GM19023 (cell line): ENCODE measurements around the gene CABP4.

Source experiments
- ATAC-seq: cut with Tn5 transposase; IDR thresholded peaks from one replicate; pipeline ENCODE4 v1.9.1; 2021; ENCODE audit warnings: mild to moderate bottlenecking, moderate library complexity; ENCODE audit not compliant: unreplicated experiment

The CABP4 gene

DNA sequence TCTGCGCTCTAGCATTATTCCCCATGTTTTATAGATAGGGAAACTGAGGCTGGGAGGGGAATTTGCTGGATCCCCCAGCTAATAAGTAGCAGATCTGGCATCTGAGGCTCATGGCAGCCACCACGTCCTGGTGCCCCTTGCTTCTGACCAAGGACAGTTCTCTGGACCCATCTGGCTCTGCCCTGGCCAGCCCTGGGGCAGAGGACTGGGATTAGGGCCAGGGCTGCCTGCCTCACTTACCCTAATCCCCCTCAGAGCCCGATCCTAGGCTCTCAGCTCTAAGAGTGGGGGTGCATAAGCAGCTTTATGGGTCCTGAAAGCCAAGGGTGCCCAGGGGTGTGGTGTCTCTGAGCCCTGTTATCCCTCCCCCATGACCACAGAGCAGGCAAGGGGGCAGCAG, at the start of gene CABP4:
CABP4 (plus strand) TSS at position 301 of the 400 bp plus-strand sequence; CDS start at position 371, 70 bp downstream.
- ATAC-seq, result no peak

DNA sequence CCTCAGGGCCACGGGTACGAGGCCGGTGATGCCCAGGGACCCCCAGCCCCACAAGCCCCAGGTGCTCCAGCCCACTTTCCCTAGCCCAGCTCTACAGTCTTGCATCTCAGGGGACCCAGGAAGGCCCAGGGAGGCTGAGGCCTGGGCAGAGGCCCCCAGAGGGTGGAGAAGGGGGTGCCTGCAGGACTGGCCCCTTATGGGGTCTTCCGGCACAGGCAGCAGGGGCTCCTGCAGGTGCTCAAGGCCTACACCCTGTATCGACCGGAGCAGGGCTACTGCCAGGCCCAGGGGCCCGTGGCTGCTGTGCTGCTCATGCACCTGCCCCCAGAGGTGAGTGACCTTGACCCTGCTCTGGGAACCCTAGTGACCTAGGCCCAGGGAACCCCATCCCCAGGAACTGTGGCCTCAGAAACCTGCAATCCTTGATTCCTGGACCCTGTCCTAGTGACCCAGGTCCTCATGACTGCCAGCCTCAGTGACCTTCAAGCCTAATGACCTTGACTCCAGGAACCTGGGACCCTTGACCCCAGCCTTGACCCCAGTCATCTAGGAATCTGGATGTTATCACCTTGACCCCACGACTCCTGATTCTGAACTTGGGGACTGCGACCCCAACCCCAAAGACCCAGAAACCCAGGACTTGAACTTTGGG, 49.3 kb upstream of the CABP4 start:
- no peak for ATAC-seq

DNA sequence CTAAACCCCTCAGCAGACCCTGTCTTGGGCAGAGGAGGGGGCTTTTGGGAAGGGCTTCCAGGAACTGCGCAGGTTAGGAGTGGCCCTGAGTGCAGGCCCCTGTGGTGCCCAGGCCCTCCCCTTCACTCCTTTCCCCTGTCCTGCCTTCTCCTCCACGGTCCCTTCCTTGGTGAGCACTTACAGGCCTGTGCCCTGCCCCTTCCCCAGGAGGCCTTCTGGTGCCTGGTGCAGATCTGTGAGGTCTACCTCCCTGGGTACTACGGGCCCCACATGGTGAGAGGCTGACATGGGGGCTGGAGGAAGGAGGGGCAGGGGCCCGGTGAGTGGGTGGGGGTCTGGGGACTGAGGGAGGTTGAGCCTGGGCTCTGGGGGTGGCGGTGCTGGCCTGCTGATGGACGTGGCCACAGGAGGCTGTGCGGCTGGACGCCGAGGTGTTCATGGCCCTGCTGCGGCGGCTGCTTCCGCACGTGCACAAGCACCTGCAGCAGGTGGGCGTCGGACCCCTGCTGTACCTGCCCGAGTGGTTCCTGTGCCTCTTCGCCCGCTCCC, 48.7 kb upstream of the CABP4 start:
- ATAC-seq, result no peak

DNA sequence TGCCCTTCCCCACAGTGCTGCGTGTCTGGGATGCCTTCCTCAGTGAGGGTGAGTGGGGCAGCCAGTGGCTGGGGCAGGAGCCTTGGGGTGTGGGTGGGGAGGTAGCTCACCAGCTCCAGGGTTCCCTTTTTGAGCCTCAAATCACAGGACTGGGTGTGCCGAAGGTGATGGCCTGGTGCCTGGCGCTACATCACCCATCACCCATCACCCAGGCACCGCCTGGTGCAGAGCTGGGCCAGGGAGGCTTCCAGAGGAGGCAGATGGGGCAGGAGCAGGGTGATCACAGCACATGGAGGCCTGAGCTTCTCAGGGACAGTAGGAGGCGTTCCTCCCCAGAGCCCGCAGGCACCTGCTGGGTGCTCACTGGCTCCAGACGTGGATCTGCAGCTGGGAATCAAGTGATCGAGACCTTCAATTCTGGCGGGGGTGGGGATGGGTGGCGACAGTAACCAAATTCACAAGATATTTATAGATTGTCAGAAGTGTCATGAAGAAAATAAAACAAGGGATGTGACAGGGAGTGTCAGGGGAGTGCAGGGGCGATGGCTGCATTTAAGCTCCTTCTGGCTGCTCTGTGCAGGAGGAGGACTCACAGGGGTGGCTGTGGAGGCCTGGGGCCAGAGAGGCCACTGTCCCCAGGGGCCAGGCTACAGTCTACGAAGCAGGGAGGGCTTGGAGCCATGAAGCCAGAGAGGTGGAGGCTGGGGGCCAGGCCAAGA, 48.0 kb upstream of the CABP4 start:
- no peak for ATAC-seq

DNA sequence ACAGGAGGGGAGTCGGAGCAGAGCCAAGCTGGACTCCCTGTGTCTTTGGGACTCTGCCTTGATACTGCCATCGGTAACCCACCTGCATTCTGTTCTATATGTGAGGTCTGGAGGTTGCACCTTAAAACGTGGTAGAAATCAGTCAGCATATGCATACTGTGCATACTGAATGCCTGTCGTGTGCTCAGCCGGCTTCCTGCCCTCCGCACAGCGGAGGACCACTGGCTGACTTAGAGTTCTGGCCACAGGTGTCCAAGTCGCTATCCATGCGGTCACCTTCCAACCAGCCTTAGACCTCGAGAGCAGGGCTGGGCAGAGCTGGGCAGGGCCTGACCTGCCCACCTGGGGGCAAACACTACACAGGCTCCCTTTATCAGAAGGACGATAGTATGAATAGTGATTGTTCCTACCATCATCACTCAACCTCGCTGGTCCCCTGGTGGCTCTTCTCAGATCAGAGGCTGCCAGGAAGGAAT, 47.4 kb upstream of the CABP4 start:
- ATAC-seq, result no peak

DNA sequence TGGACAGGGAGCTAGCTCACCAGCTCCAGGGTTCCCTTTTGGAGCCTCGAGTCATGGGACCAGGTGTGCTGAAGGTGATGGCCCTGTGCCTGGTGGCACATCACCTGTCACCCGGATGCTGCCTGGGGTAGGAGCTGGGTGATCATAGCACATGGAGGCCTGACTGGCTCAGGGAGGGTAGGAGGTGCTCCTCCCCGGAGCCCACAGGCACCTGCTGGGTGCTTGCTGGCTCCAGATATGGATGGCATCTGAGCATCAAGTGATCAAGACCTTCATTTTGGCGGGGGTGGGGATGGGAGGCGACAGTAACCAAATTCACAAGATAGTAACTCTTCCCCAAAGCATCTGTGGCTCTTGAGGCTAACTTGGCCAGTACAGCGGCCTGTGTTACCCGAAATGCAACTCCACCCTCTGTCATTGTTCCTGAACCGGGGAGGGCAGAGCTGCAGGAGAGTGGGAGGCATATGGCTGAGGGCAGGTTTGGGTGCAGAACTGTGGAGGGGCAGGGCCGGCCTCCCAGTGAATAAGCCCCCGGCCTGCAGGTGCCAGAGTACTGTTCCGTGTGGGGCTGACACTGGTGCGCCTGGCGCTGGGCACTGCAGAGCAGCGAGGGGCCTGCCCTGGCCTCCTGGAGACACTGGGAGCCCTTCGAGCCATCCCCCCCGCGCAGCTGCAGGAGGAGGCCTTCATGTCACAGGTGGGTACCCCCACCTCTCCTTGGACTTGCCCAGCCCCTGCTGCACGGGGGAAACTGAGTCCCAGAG, 46.5 kb upstream of the CABP4 start:
- no peak for ATAC-seq

DNA sequence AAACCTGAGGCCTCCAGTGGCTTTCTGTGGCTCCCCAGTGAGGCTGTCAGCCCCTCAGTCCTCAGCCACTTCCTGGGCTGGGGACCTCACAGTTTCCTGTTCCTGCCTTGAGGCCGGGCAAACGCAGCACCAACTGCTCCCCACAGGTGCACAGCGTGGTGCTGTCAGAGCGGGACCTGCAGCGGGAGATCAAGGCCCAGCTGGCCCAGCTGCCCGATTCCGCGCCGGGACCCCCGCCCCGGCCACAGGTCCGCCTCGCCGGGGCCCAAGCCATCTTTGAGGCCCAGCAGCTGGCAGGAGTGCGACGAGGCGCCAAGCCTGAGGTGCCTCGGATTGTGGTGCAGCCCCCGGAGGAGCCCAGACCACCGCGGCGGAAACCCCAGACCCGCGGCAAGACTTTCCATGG, 45.9 kb upstream of the CABP4 start:
- ATAC-seq, result no peak

DNA sequence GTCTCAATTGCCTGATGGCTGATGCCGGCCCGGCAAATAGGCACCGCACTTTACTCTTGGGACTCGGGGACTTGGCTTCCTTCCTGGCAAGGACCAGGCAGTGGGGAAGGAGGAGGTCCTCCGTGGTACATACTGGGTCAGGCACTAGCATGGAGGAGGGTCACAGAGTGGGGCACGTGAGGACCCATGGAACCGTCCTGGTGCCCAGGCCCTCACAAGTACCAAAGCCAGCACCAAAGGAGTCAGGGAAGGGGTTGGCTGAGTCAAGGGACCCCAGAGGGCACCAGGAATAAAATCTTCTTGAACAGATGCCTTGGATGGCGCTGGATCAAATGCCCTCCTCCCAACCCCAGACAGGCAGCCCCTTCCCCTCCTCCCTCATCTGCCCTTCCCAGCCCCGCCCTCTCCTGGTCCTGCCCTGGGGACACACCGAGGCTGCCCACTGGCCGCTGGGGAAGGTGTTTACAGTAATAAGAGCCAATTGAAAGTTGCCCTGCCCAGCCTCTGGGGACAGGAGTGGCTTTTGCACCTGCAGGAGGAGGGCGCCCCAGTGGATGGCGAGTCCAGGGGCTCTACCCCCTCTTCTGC, 45.3 kb upstream of the CABP4 start:
- no peak for ATAC-seq

DNA sequence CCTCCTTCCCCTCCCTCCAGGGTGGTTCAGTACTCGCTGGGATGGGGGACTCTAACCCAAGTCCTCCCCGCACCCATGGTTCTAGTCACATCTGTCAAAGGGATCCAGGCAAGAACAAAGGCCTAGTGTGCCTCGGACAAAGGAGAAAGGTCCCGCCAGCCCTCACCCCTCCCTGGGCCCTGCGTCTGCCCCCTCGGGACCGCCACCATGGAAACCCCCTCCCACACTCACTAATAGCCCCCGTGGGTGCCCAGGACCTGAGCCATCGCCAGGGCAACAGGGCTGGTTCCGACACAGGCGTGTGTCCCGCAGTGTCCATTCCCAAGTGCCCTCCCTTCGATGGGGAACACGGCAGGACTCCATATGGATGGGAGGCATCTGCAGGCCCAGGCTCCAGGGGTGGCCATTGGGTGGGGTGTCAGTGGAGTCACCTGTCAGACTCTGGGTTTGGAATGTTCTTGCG, 44.8 kb upstream of the CABP4 start:
- no peak for ATAC-seq

DNA sequence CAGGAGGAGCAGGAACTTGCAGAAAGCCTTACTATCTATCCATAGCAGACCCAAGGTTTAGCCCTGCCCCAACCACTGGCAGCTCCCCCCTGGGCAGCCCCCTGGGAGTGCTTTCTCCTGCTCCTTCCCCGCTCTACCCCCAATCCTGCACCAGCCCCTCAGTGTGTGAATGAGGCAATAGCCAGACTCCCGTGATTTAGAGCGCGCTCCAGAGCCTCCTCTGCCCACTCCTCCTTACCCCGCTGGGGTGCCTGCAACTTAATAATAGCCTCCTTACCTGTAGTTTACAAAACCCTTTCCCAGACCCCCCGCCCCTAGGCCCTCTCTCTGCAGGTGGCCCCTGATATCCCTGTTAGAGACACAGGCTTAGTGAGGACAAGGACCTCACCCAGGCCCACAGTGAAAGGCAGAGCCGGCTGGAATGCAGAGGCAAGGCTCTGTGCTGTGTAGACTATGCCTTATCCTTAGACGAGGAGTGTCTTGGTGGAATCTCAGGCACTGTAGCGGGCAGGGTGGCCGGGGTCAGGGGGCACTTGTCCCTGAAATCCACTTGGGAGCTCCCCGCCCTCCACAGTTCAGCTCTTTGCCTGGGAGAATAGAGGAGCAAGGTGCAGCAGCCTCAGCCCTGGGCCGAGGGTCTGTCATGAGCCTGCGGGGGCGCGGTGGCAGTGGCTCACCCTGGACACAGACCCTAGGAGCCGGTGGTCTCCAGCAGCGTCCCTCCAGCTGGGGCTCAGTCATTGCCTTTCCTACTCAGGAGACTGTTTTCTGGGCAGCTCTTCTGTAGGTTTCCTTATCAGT, 44.0 kb upstream of the CABP4 start:
- no peak for ATAC-seq

DNA sequence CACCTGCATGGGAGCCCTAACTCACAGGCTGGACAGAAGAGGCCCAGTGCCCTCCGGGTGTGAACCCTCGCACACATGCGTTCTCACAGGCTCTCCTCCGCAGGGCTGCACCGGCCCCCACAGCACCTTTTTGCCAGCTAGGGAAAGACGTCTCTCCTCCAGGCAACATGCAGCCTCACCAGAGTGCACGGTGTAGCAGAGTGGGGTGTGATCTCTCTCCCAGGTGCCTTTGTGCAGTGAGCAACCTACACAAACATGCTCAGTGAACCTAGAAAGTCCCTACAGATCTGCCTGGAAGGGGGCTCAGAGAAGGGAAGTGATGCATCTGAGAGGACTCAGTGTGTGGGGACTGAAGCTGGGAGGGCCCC, 43.4 kb upstream of the CABP4 start:
- ATAC-seq, result no peak

DNA sequence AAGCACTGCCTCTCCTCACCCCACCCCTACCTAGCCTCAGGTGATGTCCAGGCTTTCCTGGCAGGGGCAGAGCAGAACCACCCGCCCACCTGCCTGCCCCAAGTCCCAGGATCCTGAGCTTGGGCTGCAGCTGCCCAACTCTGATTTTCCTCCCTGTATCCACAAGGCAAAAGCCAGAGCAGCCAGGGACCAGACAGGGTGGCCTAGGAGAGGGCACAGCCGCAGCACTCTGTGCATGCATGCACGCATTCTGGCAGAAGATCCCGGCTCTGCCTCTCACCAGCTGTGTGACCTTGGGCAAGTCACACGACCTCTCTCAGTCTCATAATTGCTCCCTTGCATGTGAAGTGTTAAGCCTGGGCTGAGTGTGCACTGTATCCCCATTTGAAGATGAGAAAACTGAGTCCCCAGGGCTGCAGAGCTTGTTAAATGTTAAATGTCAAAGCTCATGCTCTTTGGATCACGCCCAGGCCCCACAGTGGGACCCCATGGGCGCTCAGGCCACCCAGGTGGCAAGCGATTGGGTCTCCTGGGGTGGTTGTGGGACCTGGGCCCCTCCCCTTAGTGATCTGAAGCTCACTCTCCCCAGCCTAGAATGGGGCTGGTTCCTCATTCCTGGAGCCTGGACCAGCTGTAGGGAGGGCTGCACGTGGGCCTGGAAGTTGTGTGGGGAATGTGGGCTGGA, 42.5 kb upstream of the CABP4 start:
- no peak for ATAC-seq

DNA sequence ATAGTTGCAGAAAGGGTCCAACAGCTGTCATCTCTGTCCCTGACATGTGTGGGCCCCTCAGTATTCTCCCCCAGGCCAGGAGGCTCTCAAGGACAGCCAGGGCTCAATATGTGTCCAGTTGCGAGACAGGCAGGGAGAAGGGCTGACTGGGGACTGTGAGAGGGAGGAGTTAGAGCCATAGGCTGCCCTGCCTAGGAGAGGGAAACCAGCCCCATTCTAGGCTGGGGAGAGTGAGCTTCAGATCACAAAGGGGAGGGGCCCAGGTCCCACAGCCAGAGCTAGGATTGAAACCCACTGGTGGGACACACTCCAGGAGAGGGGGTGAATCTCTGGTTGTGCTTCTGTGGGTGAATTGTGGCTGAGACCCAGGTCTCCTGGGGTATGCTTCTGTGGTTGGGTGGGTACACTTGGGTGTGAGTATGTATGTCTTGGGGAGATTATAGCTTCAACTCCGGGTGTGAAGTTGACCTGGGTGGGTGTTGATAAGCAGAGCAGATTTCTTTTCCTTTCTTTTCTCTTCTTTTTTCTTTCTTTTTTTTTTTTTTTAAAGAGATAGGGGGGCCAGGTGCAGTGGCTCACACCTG, 41.8 kb upstream of the CABP4 start:
- no peak for ATAC-seq

DNA sequence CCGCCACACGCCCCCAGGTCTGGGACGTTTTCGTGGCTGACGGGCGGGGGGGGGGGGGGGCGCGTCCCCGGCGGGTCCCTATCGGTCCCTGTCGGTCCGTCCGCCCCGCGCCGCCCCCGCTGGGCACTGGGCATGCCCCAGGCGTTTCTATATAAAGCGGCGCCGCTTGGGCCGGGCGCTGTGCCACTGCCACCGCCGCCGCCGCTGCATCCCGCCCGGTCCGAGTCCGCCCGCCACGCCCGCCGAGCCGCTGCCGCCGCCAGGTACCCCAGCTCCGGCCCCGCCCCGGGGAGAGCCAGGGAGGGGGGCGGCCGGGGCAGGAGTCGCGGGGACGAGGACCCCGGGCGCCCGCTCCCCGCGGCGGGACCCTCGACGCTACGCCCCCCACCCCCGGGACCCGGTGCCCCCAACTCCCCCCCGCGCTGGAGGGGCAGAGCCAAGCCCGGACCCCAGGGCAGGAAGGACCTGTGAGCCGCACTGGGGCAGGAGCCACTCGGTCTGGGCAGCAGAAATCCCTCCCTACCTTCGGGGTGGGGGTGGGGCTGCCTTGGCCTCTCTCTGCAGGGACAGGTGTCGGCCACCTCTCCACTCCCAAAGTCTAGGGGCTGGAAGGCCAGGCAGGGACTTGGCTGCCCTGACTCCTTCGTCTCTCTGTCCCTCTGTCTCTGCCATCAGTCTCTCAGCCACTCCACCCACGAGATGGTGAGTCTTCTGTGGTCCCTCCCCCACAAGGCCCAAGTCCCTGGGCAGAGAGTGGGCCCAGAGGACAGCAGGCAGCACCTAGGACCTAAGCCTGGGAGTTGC, 39.5 kb upstream of the CABP4 start, which contains the start of gene CARNS1:
CARNS1 (plus strand) TSS at position 178 of the 804 bp plus-strand sequence; CDS start at position 700, 522 bp downstream.
- no peak for ATAC-seq

DNA sequence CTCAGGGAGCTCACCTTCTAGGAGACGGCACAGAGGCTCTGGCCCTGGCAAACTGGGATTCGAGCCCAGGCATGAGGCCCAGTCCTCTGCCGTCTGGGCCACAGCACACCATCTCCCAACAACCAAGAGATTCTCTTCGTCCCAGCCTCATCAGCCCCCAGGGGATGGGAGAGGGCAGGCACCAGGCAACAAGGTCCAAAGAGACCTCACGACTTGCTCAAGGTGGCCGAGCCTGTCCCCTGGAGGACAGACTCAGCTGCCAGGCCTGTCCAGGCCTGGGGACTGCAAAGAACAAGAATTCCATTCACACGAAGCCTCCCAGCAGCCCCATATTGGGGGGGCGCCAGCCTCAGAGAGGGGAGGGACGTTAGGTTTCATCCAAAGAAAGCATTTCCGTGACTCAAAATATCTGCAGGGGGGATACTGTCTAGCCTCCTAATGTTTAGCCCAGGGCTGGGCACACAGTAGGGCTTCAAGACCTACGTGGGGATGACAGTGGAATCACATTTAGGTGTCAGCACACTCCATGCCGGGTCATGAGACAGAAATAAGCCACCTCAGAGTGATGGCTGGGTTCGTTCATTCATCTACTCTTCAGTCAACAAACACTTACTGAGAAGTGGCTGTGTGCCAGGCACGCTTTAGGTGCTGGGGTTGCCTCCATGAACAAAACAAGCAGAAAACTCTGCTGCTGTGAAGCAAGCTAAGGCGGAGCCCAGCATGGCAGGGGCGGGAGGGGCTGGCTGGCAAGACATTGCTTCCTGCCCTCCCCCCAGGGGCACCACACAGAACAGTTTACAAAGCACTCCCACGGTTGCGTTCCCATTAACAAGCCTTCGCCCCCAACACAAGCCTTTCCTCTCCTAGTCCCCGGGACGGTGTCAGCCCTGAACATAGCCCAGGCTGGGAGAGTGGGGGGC, 38.5 kb upstream of the CABP4 start:
- ATAC-seq, result no peak

DNA sequence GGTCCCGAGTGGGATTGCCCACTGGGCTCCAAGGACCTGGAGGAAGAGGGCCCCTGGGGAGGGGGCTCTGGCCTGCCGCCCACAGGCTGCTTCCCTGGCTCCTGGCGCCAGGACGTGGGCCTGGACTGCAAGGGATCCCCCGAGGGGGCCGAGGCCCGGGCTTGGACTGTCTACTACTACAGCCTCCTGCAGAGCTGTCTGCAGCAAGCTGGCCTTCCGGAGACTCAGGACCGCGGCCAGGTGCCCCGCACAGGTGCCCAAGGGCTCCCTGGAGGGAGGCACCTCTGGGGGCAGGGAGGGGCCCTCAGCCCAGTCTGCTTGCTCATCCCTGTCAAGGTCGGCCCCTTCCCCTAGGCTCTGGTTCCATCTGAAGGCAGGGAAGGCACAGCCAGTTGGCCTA, 37.7 kb upstream of the CABP4 start:
- no peak for ATAC-seq
